Heart left ventricle (tissue), 16 donors: ENCODE data around the gene PLA2G6. TPM values are rescaled to one million over a fixed set of nuclear protein-coding genes. Genes with fewer than 3 reads are reported as not detected.
A peak's percentile ranks its signal among the peaks of the same experiment; 100 is the strongest.

Experiments used
- ATAC-seq, 4 donors: fragments of 200-7000 bp; cut with Tn5 transposase; one replicate each; pipeline ENCODE4 v1.9.1; 2020 to 2022; ENCODE audit warnings: moderate library complexity in 4 of 4, mild to moderate bottlenecking in 3 of 4, moderate number of reproducible peaks in 1 of 4
- DNase-seq, 5 donors: peaks; one replicate each; pipeline ENCODE4 v3.0.0-alpha.2; 2020
- H3K27ac ChIP-seq, 12 donors: fragments of 200-600 bp; sonication (generic) in 4 of 12; one replicate each; pipeline versions ENCODE4 v1.5.0 to v1.8.0; 2016 to 2022; ENCODE audit warnings: mild to moderate bottlenecking in 2 of 12
- H3K27me3 ChIP-seq, 9 donors: fragments of 200-600 bp; sonication (generic) in 2 of 9; one replicate each; pipeline versions ENCODE4 v1.5.1 to v1.8.0; 2016 to 2022; ENCODE audit warnings: mild to moderate bottlenecking in 3 of 9
- H3K36me3 ChIP-seq, 9 donors: fragments of 200-600 bp; sonication (generic) in 2 of 9; one replicate each; pipeline versions ENCODE4 v1.5.0 to v1.8.0; 2018 to 2022; ENCODE audit warnings: mild to moderate bottlenecking in 2 of 9
- H3K4me1 ChIP-seq, 12 donors: fragments of 200-600 bp; sonication (generic) in 4 of 12; one replicate each; pipeline versions ENCODE4 v1.5.0 to v1.8.0; 2016 to 2022; ENCODE audit warnings: mild to moderate bottlenecking in 3 of 12
- H3K4me3 ChIP-seq, 12 donors: fragments of 200-600 bp; sonication (generic) in 4 of 12; one replicate each; pipeline versions ENCODE4 v1.5.0 to v1.8.0; 2017 to 2022; ENCODE audit warnings: mild to moderate bottlenecking in 9 of 12, moderate library complexity in 4 of 12
- H3K9me3 ChIP-seq, 12 donors: fragments of 200-600 bp; sonication (generic) in 4 of 12; one replicate each; pipeline versions ENCODE4 v1.5.0 to v1.8.0; 2016 to 2022; ENCODE audit warnings: mild to moderate bottlenecking in 1 of 12
- CTCF ChIP-seq, 12 donors: fragments of 200-600 bp; sonication (generic) in 4 of 12; IDR thresholded peaks; one replicate each; pipeline versions ENCODE4 v1.5.0 to v1.8.0; 2018 to 2022; ENCODE audit warnings: antibody characterized with exemption in 12 of 12, mild to moderate bottlenecking in 5 of 12
- POLR2A ChIP-seq, 2 donors: fragments of 450-650 bp; IDR thresholded peaks; one replicate each; pipeline ENCODE4 v1.6.1; 2017; ENCODE audit warnings: antibody characterized with exemption in 2 of 2, mild to moderate bottlenecking in 2 of 2, moderate library complexity in 2 of 2
- WGBS, 4 donors: extraction: QIAGEN DNeasy Blood & Tissue Kit in 2 of 4; methylation state at CpG; one replicate each; pipeline versions ENCODE4 v1.1.5 to v1.1.7; 2013 to 2018; 5-methylcytosine and 5-hydroxymethylcytosine counted together
- intact Hi-C, 10 donors: fragments of 100-400 bp; cut with DNase I; formaldehyde crosslinking; loops; one replicate each; pipeline versions ENCODE4 v1.11.1 to v1.14.2; 2022
- polyA plus RNA-seq, 2 donors: library from polyadenylated mRNA; stranded (reverse); fragments of 200-250 nt; gene quantifications; one replicate each; pipeline ENCODE4 v1.2.3, GENCODE V29; 2013
- total RNA-seq, 9 donors: library from RNA; depleted of rRNA in 2 of 9; stranded (reverse); fragments of >200 nt in 2 of 9; fragmentation: NEBNext Ultra II Directional in 3 of 9; extraction: Animal tissue kit (Norgen Biotek cat#: 25700) in 3 of 9; gene quantifications; one replicate each; pipeline versions ENCODE4 v1.1.0 to v1.2.4, GENCODE V29; 2016 to 2023
- donor health status: ischemic (EF 13 %, LVEDD 7.1; RV severe dilation, severe dysfunction).
- donor health status: healthy with polysubstance abuse.
- donor health status: DM: no; HTN: yes; CAD: no.
- donor health status: DM: no; HTN: no; CAD: no.
- donor health status: ischemic (EF 25% LVEDD 6.9; RV normal size, moderate dysfunction).
- donor health status: ischemic (EF 25% LVEDD 5.7; RV mildly dilated, moderate dysfunction).
- donor health status: healthy.
- donor health status: DM: yes; HTN: yes; CAD: no.
- donor health status: ischemic (EF 35%, LVEDD 5.7; RV mildly dilated, moderate dysfunction).
- donor health status: nonischemic (EF 11% LVEDD 7.7; RV severe dilation, severe dysfunction).
- donor health status: DM: yes; HTN: yes; CAD: no.
- donor health status: PGD.
- donor health status: ischemic (EF 29% LVEDD 5.4; RV normal size, mild dysfunction).
- donor health status: nonischemic (EF 23%, LVEDD 6.1; RV moderate dilation, normal function).

Gene PLA2G6
- total and polyA plus RNA-seq, 11 donors = 4.9 to 17.9 (median 11.0) TPM

- H3K4me3 ChIP-seq = no peak overlapping the region
- peak overlapping the region in 1 of 12 donors; percentile 34 for H3K27ac ChIP-seq
- H3K36me3 ChIP-seq = peaks cover 0 to 56% (median 24%) of the 10 kb centered on the region in 9 donors
- TF ChIP-seq POLR2A (IDR thresholded peaks at IDR 0.05) (no peak), CTCF (IDR thresholded peaks at IDR 0.05) (no peak)
- DNase-seq = peak in 1 of 5 donors; percentile 44
- 79 to 86% (median 83%) methylated on average over 13 of the region's 13 CpGs for WGBS, 4 donors
- H3K9me3 ChIP-seq = no peaks in the 10 kb centered on the region
- H3K27me3 ChIP-seq = no peaks in the 10 kb centered on the region
- intact Hi-C loops = loop anchor here in 3 of 10 donors (5.0 to 10.0 kb wide), 4 partner anchors 168 to 608 kb away; partner anchors contain the start of gene DMC1 (in 1 of the 3)
- no peak for ATAC-seq
- peaks cover 0 to 47% (median 29%) of the 10 kb centered on the region in 12 donors for H3K4me1 ChIP-seq
Observed at GRCh38 chr22:38066381-38067027, 115.1 kb downstream of the PLA2G6 start.

- peaks cover 0 to 51% (median 26%) of the 10 kb centered on the region in 9 donors for H3K36me3 ChIP-seq
Observed at GRCh38 chr22:38065539-38065938, 116.1 kb downstream of the PLA2G6 start.

GRCh38 chr22:38062791-38063190, 118.8 kb downstream of the PLA2G6 start:
- ATAC-seq = peak in 3 of 4 donors; percentile 35 to 60 (median 55)

More at GRCh38 chr22:38065539-38065938, 116.1 kb downstream of the PLA2G6 start:
- Histone ChIP-seq H3K27ac (no peak overlapping the region), H3K9me3 (no peaks in the 10 kb centered on the region), H3K4me1 (peaks cover 0 to 43% (median 27%) of the 10 kb centered on the region in 12 donors), H3K27me3 (no peaks in the 10 kb centered on the region), H3K4me3 (no peak overlapping the region)
- TF ChIP-seq POLR2A (IDR thresholded peaks at IDR 0.05) (no peak), CTCF (IDR thresholded peaks at IDR 0.05) (no peak)
- intact Hi-C loops = loop anchor here in 3 of 10 donors (5.0 to 10.0 kb wide), 4 partner anchors 169 to 609 kb away; partner anchors contain the start of gene DMC1 (in 1 of the 3)
- no peak for ATAC-seq
- peak in 1 of 5 donors; percentile 37 for DNase-seq
- WGBS, 4 donors = 90 to 96% (median 95%) methylated on average over 8 of the region's 8 CpGs

More at GRCh38 chr22:38062791-38063190, 118.8 kb downstream of the PLA2G6 start:
- TF ChIP-seq POLR2A (IDR thresholded peaks at IDR 0.05) (no peak), CTCF (IDR thresholded peaks at IDR 0.05) (no peak)
- Histone ChIP-seq H3K4me3 (no peak overlapping the region), H3K9me3 (no peaks in the 10 kb centered on the region), H3K27me3 (no peaks in the 10 kb centered on the region), H3K27ac (peak overlapping the region in 4 of 12 donors; percentile 11 to 64 (median 62)), H3K36me3 (peaks cover 0 to 58% (median 38%) of the 10 kb centered on the region in 9 donors), H3K4me1 (peaks cover 0 to 20% (median 8%) of the 10 kb centered on the region in 12 donors)
- 53 to 72% (median 68%) methylated on average over 6 of the region's 6 CpGs for WGBS, 4 donors
- DNase-seq = no peak
- intact Hi-C loops = loop anchor here in 3 of 10 donors (10.0 kb wide), 3 partner anchors 172 to 612 kb away; no protein-coding TSS in a partner anchor

Other genes with a start within 250 kb of the PLA2G6 start
- gene C22orf23, start 228.2 kb downstream of the PLA2G6 start, total RNA-seq = under 1 TPM in 7 of 9 donors, not detected in 2; 0.16 to 0.80 (median 0.44) TPM
- gene C22orf23, start 228.2 kb downstream of the PLA2G6 start, polyA plus RNA-seq = under 1 TPM; 0.37 to 0.65 TPM
- gene POLR2F, start 228.1 kb downstream of the PLA2G6 start, total RNA-seq = 100 to 1,000 TPM in 1 of 9 donors, 10 to 100 TPM in 8; 60.7 to 120 (median 77.5) TPM
- gene POLR2F, start 228.1 kb downstream of the PLA2G6 start, polyA plus RNA-seq = 100 to 1,000 TPM; 140 to 218 TPM
- 1 to 10 TPM in 5 of 9 donors, under 1 TPM in 4; 0.43 to 7.6 (median 1.1) TPM for gene SOX10, start 197.3 kb downstream of the PLA2G6 start, total RNA-seq
- gene SOX10, start 197.3 kb downstream of the PLA2G6 start, polyA plus RNA-seq = 1 to 10 TPM in 1 of 2 donors, under 1 TPM in 1; 0.82 to 1.8 TPM
- gene PICK1, start 124.4 kb downstream of the PLA2G6 start, total RNA-seq = 10 to 100 TPM; 18.8 to 39.5 (median 22.2) TPM
- gene PICK1, start 124.4 kb downstream of the PLA2G6 start, polyA plus RNA-seq = 10 to 100 TPM; 26.5 to 41.5 TPM
- not detected for gene SLC16A8, start 97.6 kb downstream of the PLA2G6 start, total RNA-seq
- gene SLC16A8, start 97.6 kb downstream of the PLA2G6 start, polyA plus RNA-seq = under 1 TPM in 1 of 2 donors, not detected in 1; 0.34 TPM
- gene BAIAP2L2, start 71.1 kb downstream of the PLA2G6 start, total RNA-seq = under 1 TPM in 8 of 9 donors, not detected in 1; 0.09 to 0.30 (median 0.22) TPM
- under 1 TPM; 0.17 to 0.27 TPM for gene BAIAP2L2, start 71.1 kb downstream of the PLA2G6 start, polyA plus RNA-seq
- gene MAFF, start 20.2 kb upstream of the PLA2G6 start, total RNA-seq = 10 to 100 TPM in 3 of 9 donors, 1 to 10 TPM in 6; 1.9 to 35.8 (median 4.0) TPM
- gene MAFF, start 20.2 kb upstream of the PLA2G6 start, polyA plus RNA-seq = 10 to 100 TPM in 1 of 2 donors, 1 to 10 TPM in 1; 4.7 to 36.0 TPM
- 100 to 1,000 TPM in 1 of 9 donors, 10 to 100 TPM in 8; 37.6 to 103 (median 47.0) TPM for gene TMEM184B, start 91.2 kb upstream of the PLA2G6 start, total RNA-seq
- gene TMEM184B, start 91.2 kb upstream of the PLA2G6 start, polyA plus RNA-seq = 10 to 100 TPM; 19.5 to 54.4 TPM
- 100 to 1,000 TPM in 1 of 9 donors, 10 to 100 TPM in 8; 59.7 to 117 (median 72.6) TPM for gene CSNK1E, start 135.6 kb upstream of the PLA2G6 start, total RNA-seq
- gene CSNK1E, start 135.6 kb upstream of the PLA2G6 start, polyA plus RNA-seq = 100 to 1,000 TPM in 1 of 2 donors, 10 to 100 TPM in 1; 64.8 to 125 TPM